ENCODE measurements around the gene XYLT2.

XYLT2 gene

DNA sequence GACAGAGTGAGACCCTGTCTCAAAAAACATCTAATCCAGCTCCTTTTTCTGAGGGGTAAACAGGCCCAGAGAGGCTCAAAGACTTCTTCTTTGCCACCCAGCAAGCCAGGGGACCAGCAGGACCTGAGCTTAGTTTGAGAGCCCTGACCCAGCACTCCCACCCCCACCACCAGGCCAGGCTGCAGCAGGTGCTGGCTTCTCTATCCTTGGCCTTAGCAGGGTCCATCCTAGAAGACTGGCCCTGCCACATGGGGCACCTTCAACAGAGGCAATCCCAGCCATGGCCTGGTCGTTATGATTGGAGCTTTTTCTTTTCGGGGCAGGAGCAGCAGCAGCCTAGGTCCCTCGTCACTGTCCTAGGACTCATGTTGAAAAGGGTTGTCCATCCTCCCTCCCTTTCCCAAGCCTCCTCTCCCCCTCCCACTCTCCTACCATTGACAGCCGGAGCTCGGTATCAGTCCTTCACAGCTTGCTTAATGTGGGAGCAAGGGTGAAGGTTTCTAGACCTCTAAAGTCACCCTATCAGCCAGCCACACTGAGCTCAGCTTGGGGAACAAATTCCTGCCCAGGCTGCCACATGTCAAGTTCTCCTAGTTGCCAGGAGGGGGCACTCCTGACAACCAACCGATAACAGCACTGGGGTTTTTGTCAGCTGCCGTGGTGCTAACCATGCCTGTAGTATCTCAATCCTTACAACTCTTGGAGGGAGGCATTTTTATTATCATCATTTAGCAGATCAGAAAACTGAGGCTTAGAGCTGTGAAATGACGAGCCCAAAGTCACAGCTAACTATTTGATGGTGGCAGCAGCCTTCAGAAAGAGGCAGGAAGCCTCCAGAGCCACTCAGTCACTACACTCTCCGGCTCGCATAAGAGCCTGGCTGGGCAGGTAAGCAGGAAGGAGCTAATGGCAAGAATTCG lies 15.9 kb downstream of the XYLT2 start:
- peak; percentile 94 for FAIRE-seq

DNA sequence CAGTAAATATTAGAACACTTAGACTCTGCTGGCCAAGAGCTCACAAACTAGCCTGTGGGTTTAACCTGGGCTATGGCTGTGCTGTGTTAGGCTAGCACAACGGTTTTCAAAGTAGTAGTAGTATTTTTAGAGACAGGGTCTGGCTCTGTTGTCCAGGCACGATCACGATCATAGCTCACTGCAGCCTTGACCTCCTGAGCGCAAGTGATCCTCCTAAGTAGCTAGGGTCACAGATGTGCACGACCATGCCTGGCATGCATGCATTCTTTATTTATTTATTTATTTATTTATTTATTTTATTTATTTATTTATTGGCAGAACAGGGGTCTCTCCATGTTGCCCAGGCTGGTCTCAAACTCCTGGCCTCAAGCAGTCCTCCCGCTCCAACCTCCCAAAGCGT lies 16.7 kb downstream of the XYLT2 start:
- FAIRE-seq (no peak), DNase-seq (ENCODE audit: insufficient read length, low spot score) (no peak)

More for the DNA sequence above, 15.9 kb downstream of the XYLT2 start:
- peak; percentile 89 for DNase-seq (ENCODE audit: insufficient read length, low spot score)

DNA sequence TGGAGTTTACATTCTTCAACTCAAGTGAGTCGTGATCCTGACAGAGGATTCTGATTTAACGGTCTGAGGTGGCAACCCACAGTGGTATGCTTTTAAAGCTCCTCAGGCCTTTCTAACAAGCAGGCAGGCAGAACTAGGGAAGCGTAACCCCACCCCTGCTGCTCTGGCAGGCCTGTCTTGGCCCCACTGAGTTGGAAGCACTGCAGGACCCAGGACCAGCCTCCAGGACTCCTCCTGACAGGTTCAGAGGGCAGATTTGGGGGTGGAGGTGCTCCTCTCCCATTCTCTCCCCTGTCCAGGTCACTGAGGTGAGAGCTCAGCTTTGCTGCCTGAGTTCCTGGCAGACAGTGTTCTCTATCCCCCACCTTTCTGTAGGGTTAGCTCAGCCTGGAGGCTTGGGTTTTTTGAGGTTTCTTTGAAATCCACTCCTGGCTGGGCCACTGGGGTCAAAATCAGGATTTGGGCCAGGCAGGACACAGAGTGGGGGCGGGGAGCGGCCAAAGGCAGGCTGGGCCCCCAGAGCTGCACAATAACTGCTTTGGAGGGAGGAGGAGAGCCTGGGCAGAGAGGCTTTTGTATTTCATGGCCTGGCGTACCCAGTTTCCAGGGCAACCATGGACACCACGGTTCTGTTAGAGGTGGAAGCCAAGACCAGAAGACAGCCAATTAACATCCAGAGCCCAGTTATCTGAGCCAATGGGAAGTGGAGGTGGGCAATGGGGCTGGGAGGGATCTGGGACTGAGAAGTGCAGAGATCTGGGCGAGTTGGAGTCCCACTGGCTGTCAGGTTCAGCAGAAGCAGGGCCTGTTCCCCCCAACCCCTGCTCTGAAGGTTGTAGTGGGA lies 17.5 kb downstream of the XYLT2 start:
- FAIRE-seq, result no peak
- DNase-seq (ENCODE audit: insufficient read length, low spot score), result no peak

DNA sequence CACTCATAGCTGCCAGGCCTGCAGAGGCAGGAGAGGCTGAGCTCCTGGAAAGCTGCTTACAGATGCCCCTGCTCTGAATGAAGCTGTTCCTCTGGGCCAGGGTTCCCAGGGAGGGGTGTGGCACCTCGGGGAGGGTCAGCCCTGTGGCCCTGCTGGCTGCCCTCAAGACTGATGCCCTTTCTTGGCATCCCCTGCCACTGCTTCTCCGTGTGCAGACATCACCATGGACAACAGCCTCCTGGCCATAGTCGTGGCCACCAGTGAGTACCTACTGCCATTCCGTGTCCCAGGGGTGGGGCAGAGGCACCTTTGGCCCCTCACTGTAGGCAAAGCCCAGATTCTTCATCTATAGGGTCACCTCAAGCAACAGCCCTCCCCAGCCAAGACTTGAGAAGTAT lies 18.1 kb downstream of the XYLT2 start:
- FAIRE-seq (peak; percentile 75), DNase-seq (ENCODE audit: insufficient read length, low spot score) (no peak)

DNA sequence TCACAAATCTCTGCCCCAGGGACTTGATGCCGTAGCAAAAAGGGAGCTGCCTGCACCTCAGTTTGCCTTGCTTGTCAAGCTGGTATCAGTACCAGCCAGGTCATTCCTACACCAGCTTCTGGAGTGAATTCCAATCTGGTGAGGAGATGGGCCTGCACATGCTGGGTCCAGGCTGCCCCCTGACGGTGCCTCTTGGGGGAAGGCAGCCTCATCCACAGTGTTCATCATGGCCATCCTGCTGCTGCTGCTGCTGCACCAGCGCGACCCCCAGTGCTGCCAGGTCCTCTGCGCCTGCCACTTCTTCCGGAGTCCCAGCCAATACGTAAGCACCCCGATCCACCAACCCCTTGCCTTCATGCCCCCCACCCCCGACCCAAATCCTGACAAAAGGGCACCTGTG lies 18.8 kb downstream of the XYLT2 start:
- FAIRE-seq, result no peak
- peak; percentile 56 for DNase-seq (ENCODE audit: insufficient read length, low spot score)

DNA sequence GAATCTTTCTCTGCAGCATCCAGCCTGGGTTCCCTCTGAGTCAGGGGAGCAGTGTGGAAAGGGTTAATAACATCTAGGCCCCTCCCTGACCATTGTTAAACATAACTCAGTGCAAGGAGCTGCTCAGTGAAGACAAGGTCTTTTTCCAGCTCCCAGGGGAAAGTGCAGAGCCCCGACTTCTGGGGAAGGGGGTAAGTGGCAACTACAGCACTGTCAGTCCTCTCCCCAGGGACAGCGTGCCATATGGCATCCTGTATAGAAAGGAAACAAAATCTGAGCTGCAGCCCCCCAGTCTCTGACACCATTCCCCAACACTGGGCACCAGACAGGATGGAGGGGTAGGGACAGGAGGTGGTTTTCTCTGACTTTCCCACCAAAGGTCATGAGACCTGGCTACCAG lies 19.2 kb downstream of the XYLT2 start:
- DNase-seq (ENCODE audit: insufficient read length, low spot score) (no peak), FAIRE-seq (no peak)

DNA sequence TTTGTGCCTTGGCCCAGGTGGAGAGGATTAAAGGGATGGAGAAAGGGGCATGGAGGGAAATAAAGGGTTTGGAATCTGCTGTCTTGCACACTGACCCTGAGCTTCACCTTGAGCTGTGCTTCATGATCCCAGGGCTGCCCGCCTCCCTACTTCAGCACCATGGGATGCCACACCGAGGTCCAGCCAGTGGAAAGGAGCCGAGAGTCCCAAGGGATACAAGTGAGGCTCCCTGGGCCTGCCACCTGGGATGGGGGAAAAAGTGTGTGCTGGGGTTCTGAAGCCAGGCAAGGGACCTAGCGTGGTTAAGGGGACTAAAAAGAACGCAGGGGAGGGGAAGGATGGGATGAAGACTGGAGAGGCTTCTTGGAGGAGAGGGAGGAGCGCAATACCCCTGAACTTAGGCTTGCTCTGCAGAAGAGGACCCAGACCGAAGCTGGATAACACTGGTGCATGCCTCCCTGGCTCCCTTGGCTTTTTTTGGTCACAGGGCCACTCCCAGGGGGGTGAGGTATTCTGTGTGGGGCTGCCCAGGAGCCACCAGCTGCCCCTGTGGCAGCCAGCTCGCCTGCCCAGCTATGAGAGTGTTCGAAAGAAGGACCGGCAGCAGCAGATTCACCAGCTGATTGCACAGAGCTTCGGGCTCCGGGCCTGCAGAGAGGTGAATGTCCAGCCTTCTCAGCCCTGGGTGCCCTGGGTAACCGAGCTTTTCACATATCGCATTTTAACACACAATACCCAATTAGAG lies 19.9 kb downstream of the XYLT2 start:
- DNase-seq (ENCODE audit: insufficient read length, low spot score) (no peak), FAIRE-seq (no peak)

DNA sequence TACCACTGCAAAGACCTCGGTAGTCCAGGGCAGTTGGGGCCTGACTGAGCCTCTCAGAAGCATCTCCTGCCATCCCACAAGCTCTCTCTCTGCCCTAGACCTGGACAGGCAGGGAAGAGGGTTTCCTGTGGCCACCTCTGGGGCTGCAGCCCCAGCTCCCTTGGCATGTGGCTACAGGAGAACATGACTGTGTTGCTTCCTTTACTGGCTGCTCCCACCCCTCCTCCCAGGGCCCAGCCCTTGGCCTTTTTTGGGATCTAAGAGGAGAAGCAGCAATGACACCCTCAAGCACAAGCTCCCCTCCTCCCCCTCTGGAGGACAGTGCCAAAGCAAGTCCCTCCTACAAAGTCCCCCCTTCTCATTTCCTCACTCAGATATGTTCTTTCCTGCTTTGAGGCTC lies 21.5 kb downstream of the XYLT2 start:
- DNase-seq (ENCODE audit: insufficient read length, low spot score) (no peak), FAIRE-seq (no peak)

DNA sequence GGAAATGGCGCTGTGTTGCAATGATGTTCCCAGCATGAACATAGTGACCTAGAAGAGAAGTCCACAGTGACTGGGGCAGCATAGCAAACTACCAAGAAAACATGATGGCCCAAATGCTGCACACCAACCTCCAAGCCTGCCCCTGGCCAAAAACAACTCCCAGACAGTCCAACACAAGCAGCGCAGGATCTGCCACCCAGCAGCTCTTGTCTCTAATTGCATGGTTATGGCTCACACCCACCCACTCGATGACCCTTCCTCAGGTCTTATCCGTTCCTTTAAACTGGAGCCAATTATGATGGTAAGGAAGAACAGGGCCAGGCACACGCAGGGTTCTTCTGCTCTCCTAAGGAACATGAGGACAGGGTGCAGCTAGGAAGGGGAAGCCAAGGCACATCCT lies 24.1 kb downstream of the XYLT2 start:
- FAIRE-seq (no peak), DNase-seq (ENCODE audit: insufficient read length, low spot score) (no peak)

DNA sequence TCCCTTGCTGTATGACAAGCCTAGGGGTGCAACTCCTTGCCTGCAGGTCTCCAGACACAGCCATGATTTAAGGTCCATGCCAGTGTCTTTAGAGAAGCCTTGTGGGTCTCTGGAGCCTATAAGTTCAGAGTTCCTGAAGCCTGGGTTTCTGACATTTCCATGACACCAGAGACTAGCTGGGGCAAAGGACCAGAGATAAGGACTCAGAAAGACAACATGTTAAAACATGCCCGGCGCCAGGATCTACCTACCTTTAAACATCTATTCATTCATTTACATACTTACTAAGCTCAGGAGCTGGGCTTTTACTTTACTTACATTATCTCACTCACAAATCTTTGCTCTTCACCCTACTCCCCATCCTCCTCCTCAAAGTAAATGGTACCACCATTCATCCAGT lies 25.6 kb downstream of the XYLT2 start:
- DNase-seq (ENCODE audit: insufficient read length, low spot score) (no peak), FAIRE-seq (no peak)

DNA sequence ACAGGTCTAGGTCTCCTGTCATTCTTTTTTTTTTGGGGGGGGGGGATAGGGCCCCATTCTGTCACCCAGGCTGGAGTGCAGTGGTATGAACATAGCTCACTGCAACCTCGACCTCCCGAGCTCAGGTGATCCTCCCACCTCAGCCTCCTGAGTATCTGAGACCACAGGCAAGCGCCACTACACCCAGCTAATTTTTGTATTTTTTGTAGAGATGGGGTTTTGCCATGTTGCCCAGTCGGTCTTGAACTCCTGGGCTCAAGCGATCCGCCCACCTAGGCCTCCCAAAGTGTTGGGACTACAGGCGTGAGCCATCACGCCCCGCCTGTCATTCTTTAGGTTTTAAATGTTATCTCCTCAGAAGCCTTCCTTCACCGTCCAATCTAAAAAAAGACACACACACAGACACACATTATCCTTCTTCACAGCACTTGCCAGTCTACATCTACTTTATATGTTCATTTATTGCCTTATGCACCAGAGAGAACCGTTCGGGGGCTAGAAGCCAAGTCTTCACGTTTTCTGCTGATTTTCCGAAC lies 26.4 kb downstream of the XYLT2 start:
- FAIRE-seq (no peak), DNase-seq (ENCODE audit: insufficient read length, low spot score) (no peak)

DNA sequence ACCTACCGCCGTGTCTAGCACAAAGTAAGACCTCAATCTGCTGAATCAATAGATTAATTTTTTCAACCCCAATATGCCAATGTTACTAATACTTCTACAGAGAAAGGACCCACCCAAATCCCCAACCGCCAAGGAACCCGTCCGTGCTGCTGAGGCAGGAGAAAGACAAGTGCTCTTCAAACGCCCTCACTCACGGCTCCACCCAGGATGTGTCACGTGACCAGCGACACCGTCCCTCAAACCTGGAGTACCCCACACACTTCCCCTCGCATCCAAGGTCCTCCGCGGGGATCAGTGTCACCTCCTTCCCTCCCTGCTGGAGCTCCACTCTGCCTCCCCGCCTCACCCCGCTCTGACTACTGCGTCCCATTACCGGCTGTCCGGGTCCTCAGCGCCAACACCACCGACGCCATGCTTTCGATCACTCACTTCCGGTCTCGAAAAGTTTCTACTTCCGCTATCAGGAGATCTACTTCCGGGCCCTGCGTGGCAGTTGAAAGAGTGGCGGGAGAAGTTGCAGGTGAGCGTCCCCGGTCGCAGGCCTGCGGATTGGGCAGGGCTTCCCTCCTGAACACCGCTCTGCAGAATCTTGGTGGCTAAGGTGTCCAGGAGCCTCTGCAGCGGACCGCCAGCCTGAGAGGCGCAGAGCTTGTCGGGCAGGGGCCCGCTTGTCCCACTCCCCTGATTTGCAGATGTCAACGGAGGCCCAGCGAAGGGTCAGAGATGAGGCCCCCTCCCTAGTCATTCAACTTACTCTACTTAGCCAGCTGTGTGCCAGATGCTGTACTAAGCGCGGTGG lies 27.0 kb downstream of the XYLT2 start, which contains the start of the genes EME1 and MRPL27:
TSS of gene EME1 (plus strand) at position 472 of the 799 bp plus-strand sequence. CDS start 1,980 bp downstream, outside the sequence.
TSS of gene MRPL27 (minus strand) at position 427 of the 799 bp plus-strand sequence. CDS start at position 413, 14 bp downstream.
- peak; percentile 85 for FAIRE-seq

DNA sequence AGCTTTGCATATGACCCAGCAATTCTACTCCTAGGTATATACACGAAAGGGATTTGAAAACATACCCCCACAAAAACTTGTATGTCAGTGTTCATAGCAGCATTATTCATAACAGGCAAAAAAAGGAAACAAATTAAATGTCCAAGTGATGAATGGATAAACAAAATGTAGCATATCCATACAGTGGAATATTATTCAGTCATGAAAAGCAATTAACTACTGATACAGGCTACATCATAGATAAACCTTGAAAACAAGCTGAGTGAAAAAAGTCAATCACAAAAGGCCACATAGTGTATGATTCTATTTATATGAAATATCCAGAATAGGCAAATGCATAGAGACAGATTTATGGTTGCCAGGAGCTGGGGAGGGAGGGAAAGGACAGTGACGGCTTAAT lies 27.8 kb downstream of the XYLT2 start:
- no peak for DNase-seq (ENCODE audit: insufficient read length, low spot score)
- FAIRE-seq, result no peak

More for the DNA sequence above, 27.0 kb downstream of the XYLT2 start, which contains the start of the genes EME1 and MRPL27:
- DNase-seq (ENCODE audit: insufficient read length, low spot score), result peak; percentile 95

DNA sequence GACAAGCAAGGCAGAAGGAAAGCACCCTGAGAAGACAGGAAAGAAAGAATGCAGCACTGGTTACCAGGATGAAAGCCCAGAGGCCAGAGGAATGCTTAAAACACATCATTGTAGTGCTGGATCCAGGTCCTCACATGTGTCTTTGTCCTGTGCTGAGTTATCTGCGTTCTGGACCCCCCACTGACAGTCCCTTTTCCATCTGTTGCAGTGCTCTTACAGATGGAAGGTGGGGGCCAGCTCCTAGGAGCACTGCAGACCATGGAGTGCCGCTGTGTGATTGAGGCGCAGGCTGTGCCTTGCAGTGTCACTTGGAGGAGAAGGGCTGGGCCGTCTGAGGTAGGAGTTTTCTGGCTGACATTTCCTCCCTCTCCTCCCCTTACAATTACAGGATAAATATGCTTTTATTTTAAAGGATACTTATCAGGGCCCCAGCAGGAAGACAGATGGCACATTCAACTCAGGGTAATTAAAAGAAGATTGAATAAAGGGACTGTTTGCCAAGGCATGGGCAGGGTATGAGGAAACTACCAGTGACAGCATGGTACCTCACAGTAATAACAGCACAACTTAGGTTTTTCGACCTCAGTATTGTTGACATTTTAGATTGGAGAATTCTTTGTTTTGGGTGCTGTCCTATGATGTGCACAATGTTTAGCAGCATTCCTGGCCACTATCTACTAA lies 30.1 kb downstream of the XYLT2 start:
- DNase-seq (ENCODE audit: insufficient read length, low spot score) (no peak), FAIRE-seq (no peak)

DNA sequence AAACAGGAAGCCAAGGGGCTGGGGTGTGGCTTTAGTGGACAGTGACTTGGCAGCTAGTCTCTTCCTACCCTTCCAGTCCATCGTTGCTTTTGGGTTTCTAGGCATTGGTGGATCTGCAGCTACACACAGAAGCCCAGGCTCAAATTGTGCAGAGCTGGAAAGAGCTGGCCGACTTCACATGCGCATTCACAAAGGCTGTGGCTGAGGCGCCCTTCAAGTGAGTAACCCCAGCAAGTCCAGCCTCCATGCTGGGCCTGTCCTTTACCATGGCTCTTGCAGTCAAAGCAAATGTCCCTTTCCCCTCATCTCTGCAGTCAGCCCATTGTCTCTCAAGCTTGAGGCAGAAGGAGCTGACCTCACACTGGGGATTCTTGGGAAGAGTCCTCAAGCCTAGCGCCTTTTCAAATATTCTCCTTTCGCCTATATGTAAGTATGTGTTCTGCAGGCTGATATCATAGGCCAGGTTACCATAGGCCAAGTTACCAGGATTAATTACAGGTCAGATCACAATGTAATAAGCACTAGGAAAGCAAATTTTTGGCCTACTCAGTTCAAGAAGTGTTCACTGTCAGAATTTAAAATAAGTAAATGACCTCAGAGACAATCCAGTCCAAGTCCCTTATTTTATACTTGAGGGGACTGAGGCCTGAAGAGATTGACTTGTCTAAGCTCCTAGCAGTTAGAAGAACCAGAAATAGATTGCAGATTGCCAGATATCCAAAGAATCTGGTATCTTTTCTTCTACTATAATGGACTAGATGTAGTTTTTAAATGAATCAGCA lies 33.6 kb downstream of the XYLT2 start:
- DNase-seq (ENCODE audit: insufficient read length, low spot score), result no peak
- FAIRE-seq, result no peak

DNA sequence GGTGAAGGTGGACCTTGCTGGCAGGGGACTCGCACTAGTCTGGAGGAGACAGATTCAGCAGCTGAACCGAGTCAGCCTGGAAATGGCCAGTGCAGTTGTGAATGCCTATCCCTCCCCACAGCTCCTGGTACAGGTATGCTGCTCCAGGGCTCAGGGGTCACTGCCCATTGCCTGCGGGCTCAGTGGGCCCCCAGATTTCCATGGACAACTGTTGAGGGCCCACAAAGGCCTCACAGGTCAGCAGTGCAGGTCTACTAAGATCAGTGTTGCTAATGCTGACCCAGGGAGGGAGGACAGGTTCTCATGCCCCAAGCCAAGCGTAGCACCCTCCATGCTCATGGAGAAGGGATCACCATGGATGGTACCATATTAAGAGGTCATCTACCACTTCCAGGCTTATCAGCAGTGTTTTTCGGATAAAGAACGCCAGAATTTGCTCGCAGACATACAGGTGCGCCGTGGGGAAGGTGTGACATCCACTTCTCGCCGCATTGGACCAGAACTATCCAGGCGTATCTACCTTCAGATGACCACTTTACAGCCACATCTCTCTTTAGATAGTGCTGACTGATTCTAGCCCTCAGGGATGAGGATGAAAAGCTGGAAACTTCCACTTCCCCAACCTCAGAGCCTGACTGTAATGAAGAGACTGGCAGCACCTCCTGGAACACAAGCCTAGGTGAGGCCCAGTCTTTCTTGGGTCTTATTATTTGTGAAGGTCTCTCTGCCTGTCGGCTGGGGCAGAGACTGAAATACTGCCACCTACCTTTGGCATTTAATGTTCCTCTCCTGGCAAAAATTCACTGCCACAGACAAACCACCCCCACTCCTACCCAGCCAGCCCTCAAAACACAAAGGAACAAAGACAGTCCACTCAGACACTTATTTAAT lies 34.7 kb downstream of the XYLT2 start:
- DNase-seq (ENCODE audit: insufficient read length, low spot score) (no peak), FAIRE-seq (peak; percentile 66)

DNA sequence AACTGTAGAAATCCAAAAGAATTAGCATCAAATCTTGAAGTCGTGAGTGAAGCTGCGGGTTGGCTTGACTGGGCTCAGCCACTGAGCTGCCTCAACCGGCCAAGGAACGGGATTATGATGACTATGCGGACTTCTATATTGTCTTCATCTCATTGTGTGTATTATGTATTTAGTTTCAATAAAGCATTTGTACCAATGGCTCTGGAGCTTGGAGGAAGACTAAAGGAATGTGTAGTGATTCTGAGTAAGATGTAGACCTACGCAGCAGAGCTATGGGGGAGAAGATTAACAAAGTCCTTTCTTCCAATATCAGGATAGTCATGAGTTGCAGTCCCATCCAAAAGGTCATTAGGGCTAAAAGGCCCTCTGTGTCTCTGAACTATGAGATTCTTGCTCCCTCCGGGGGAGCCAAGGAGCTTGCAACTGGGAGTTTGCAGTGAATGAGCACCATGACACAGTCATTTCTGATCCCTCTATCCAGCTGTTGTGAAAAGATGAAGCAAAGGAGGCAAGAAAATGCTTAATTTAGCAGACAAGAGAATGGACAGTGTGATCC lies 35.4 kb downstream of the XYLT2 start:
- FAIRE-seq, result no peak

More for the DNA sequence above, 35.4 kb downstream of the XYLT2 start:
- DNase-seq (ENCODE audit: insufficient read length, low spot score), result no peak

Data from HTR-8/SVneo (cell line).